Smooth muscle cell of the brain vasculature (primary cell): ENCODE measurements around the gene PLXNC1.

Experiments
- DNase-seq: peaks from one replicate; pipeline ENCODE4 v3.0.0-alpha.2; 2012; ENCODE audit warnings: low read depth, low spot score

Gene PLXNC1

GRCh38 chr12:94147991-94148738, at the start of gene PLXNC1:
Gene PLXNC1, plus strand, starts transcription at chr12:94148577. Its CDS starts 395 bp downstream, at chr12:94148972.
- no peak for DNase-seq

GRCh38 chr12:94099191-94099590, 49.2 kb upstream of the PLXNC1 start:
- DNase-seq = no peak

- no peak for DNase-seq
These were observed 48.7 kb upstream of the PLXNC1 start for GRCh38 chr12:94099632-94100031.

GRCh38 chr12:94100211-94100627, 48.2 kb upstream of the PLXNC1 start:
- DNase-seq = no peak

- no peak for DNase-seq
These were observed 47.2 kb upstream of the PLXNC1 start for GRCh38 chr12:94100990-94101737.

- peak; percentile 69 for DNase-seq
These were observed 46.4 kb upstream of the PLXNC1 start for GRCh38 chr12:94101738-94102660.

- DNase-seq = no peak
These were observed 44.4 kb upstream of the PLXNC1 start for GRCh38 chr12:94103986-94104385.

- DNase-seq = no peak
These were observed 40.5 kb upstream of the PLXNC1 start for GRCh38 chr12:94107910-94108309.

- DNase-seq = no peak
These were observed 39.2 kb upstream of the PLXNC1 start for GRCh38 chr12:94109160-94109559.

- DNase-seq = no peak
These were observed 38.1 kb upstream of the PLXNC1 start for GRCh38 chr12:94110258-94110657.

- no peak for DNase-seq
These were observed 37.1 kb upstream of the PLXNC1 start for GRCh38 chr12:94111302-94111701.

GRCh38 chr12:94112121-94112520, 36.3 kb upstream of the PLXNC1 start:
- DNase-seq = no peak

- DNase-seq = no peak
These were observed 34.2 kb upstream of the PLXNC1 start for GRCh38 chr12:94114166-94114565.

GRCh38 chr12:94116191-94116590, 32.2 kb upstream of the PLXNC1 start:
- DNase-seq = no peak

GRCh38 chr12:94121886-94122285, 26.5 kb upstream of the PLXNC1 start:
- DNase-seq = no peak

GRCh38 chr12:94122591-94122990, 25.8 kb upstream of the PLXNC1 start:
- DNase-seq = no peak

- DNase-seq = no peak
These were observed 25.2 kb upstream of the PLXNC1 start for GRCh38 chr12:94123127-94123526.

- no peak for DNase-seq
These were observed 22.3 kb upstream of the PLXNC1 start for GRCh38 chr12:94126067-94126466.

- DNase-seq = no peak
These were observed 20.9 kb upstream of the PLXNC1 start for GRCh38 chr12:94127239-94128131.

- DNase-seq = no peak
These were observed 20.1 kb upstream of the PLXNC1 start for GRCh38 chr12:94128280-94128679.
